Measurements from ENCODE around the gene TTLL9.

The TTLL9 gene

DNA sequence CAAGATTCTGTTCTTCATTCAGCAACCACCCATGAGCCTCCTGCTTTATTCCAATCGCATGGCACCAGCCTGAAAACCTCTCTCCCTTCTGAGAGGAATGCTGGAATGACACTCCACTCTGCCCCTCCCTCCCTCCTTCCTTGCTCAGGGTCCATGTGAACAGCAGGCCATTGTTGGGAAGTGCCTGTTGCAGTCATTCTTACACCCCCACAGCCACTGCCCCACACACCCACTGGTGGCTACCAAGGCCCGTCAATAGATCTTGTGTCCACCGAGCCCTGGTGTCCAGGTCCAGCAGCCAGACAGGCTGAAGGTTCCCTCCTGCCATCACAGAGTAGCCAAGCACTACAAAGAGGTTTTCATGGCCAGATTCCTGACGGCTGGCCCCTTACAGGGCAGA, 74.9 kb downstream of the TTLL9 start:
- DNase-seq (ENCODE audit: extremely low read depth, low read depth), result no peak
- no peak overlapping the region for H3K4me3 ChIP-seq (replicated peaks; ENCODE audit: low read depth, low read length)
- no peak for TF ChIP-seq CTCF (IDR thresholded peaks at IDR 0.05; ENCODE audit: low read depth, low read length, missing control alignments)

DNA sequence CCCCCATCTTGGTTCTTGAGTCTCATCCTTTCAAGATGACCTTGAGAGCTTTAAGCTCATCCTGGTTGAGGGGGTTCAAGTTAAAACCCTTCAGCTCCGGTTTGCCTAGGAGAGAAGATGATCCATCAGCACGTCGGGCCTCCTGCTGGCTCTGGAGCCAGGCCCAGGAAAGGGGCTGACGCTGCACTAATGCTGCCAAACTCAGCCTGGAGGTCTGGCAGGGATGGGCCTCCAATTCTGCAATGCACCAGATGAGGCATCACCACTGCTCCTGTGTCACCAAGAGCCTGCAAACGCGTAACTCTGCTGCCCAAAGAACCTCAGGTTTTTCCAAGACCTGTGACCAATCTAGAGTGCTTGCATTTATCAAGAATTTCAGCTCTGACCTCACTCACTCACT, 75.4 kb downstream of the TTLL9 start:
- TF ChIP-seq CTCF (IDR thresholded peaks at IDR 0.05; ENCODE audit: low read depth, low read length, missing control alignments), result no peak
- no peak overlapping the region for H3K4me3 ChIP-seq (replicated peaks; ENCODE audit: low read depth, low read length)
- no peak for DNase-seq (ENCODE audit: extremely low read depth, low read depth)

GRCh38 chr20:31948008-31948407, 77.6 kb downstream of the TTLL9 start:
- no peak for TF ChIP-seq CTCF (IDR thresholded peaks at IDR 0.05; ENCODE audit: low read depth, low read length, missing control alignments)
- H3K4me3 ChIP-seq (replicated peaks; ENCODE audit: low read depth, low read length), result no peak overlapping the region
- DNase-seq (ENCODE audit: extremely low read depth, low read depth), result no peak

GRCh38 chr20:31949877-31950646, 79.6 kb downstream of the TTLL9 start:
- DNase-seq (ENCODE audit: extremely low read depth, low read depth), result no peak
- TF ChIP-seq CTCF (IDR thresholded peaks at IDR 0.05; ENCODE audit: low read depth, low read length, missing control alignments), result no peak
- peak overlapping the region; percentile 98 for H3K4me3 ChIP-seq (replicated peaks; ENCODE audit: low read depth, low read length)

DNA sequence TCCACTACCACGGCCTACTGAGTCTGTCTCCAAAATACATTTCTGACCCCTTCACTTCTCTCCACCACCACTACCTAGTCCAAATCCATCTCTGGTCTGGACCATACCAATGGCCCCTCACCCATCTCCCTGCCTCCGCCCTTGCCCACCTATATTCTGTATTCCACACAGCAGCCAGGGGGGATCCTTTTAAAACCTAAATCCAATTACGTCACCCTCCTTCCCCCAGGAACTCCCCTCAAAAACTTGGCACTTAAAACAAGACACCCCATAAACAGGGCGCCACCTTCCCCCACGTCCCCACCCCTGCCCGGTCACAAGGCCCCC, 80.7 kb downstream of the TTLL9 start:
- no peak for DNase-seq (ENCODE audit: extremely low read depth, low read depth)
- no peak for TF ChIP-seq CTCF (IDR thresholded peaks at IDR 0.05; ENCODE audit: low read depth, low read length, missing control alignments)

DNA sequence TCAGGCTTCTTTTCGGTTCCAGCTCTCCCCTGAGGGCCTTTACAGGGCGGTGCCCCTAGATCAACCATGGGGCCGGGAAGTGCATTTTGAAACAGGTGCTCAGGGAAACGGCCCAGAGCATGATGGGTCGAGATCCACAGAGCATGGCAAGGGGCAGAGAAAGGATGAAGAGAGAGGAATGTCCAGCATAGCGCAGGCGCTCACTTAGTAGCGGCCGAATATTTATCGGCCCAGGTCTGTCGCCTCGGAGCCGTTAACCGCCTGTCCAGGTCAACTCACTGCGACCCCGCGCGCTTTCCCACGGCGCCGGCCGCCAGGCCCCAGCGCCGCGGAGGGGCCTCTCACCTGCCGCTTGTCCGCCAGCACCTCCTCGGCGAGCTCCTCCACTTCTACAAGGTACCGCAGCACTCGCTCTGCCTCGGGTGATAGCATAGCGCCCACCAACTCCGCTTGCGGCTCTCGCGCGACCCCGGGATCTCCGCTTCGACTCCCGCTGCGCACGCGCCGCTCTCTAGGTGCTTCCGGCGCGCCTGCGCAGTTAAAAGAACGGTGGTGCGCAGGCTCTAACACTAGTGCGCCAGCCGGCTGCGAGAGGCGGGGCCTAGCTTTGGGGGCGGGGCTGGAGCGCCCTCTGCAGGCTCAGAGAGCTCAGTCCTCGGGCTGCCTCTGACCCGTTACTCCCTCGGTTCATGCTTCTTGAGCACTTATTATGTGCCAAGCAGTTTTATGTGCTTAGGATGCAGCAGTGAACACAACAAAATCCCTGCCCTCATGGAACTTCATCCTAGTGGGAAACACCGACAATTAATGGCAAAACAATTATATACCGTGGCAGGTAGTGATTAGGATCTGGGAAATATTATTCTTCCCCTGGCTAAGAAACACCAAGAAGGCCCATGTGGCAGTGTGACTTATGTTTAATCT, 81.4 kb downstream of the TTLL9 start, which contains the start of gene PDRG1:
Gene PDRG1 (minus strand): TSS at position 517 of the 924 bp plus-strand sequence. CDS start 85 bp downstream, at position 432.
- DNase-seq (ENCODE audit: extremely low read depth, low read depth), result peak; percentile 69
- peak within 1 kb of the TSS; percentile 98 for H3K4me3 ChIP-seq (replicated peaks; ENCODE audit: low read depth, low read length)
- TF ChIP-seq CTCF (IDR thresholded peaks at IDR 0.05; ENCODE audit: low read depth, low read length, missing control alignments), result peak; percentile 95

More for the DNA sequence above, 80.7 kb downstream of the TTLL9 start:
- H3K4me3 ChIP-seq (replicated peaks; ENCODE audit: low read depth, low read length), result peak overlapping the region; percentile 98
